ENCODE measurements around the gene STUM. TPM values are rescaled to one million over a fixed set of nuclear protein-coding genes. Genes with fewer than 3 reads are reported as not detected.

The STUM gene
- total RNA-seq, 1 donor from 2014 or later, result 0.49 TPM

GRCh38 chr1:226647719-226648118 lies 99.2 kb downstream of the STUM start:
- no peak for ATAC-seq
- no peak overlapping the region for H3K27ac ChIP-seq
- DNase-seq, result no peak
- TF ChIP-seq, protein P1, sequence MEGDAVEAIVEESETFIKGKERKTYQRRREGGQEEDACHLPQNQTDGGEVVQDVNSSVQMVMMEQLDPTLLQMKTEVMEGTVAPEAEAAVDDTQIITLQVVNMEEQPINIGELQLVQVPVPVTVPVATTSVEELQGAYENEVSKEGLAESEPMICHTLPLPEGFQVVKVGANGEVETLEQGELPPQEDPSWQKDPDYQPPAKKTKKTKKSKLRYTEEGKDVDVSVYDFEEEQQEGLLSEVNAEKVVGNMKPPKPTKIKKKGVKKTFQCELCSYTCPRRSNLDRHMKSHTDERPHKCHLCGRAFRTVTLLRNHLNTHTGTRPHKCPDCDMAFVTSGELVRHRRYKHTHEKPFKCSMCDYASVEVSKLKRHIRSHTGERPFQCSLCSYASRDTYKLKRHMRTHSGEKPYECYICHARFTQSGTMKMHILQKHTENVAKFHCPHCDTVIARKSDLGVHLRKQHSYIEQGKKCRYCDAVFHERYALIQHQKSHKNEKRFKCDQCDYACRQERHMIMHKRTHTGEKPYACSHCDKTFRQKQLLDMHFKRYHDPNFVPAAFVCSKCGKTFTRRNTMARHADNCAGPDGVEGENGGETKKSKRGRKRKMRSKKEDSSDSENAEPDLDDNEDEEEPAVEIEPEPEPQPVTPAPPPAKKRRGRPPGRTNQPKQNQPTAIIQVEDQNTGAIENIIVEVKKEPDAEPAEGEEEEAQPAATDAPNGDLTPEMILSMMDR (IDR thresholded peaks at IDR 0.05), result no peak
- no peaks in the 10 kb centered on the region for H3K9me3 ChIP-seq
- peaks cover 23% of the 10 kb centered on the region for H3K4me1 ChIP-seq
- H3K4me3 ChIP-seq, result no peak overlapping the region
- intact Hi-C loops (cut with DNase I), result no loop called here
- H3K27me3 ChIP-seq, result no peaks in the 10 kb centered on the region
- H3K36me3 ChIP-seq, result peaks cover 32% of the 10 kb centered on the region

GRCh38 chr1:226648421-226648820 lies 99.9 kb downstream of the STUM start:
- TF ChIP-seq, protein P1 (IDR thresholded peaks at IDR 0.05), result no peak
- intact Hi-C loops (cut with DNase I), result no loop called here
- H3K9me3 ChIP-seq, result no peaks in the 10 kb centered on the region
- peaks cover 30% of the 10 kb centered on the region for H3K4me1 ChIP-seq
- H3K4me3 ChIP-seq, result no peak overlapping the region
- no peak for ATAC-seq
- peaks cover 32% of the 10 kb centered on the region for H3K36me3 ChIP-seq
- DNase-seq, result no peak
- no peak overlapping the region for H3K27ac ChIP-seq
- H3K27me3 ChIP-seq, result no peaks in the 10 kb centered on the region

DNA sequence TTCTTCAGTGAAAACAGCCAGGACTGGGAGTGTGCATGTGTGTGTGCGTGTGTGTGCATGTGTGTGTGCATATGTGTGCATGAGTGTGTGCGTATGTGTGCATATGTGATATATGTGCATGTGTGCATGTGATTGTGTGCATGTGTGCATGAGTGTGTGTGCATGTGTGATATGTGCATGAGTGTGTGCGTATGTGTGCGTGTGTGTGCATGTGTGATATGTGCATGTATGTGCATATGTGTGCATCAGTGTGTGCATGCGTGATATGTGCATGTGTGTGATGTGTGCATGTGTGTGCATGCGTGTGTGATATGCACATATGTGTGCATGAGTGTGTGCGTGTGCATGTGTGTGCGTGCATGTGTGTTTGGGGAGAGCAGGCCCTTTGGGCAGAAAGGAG lies 100.7 kb downstream of the STUM start:
- Histone ChIP-seq H3K36me3 (peaks cover 32% of the 10 kb centered on the region), H3K4me3 (no peak overlapping the region), H3K4me1 (peaks cover 31% of the 10 kb centered on the region), H3K27me3 (no peaks in the 10 kb centered on the region), H3K27ac (no peak overlapping the region), H3K9me3 (no peaks in the 10 kb centered on the region)
- intact Hi-C loops (cut with DNase I), result no loop called here
- TF ChIP-seq, protein P1 (IDR thresholded peaks at IDR 0.05), result no peak
- ATAC-seq (no peak), DNase-seq (no peak)

DNA sequence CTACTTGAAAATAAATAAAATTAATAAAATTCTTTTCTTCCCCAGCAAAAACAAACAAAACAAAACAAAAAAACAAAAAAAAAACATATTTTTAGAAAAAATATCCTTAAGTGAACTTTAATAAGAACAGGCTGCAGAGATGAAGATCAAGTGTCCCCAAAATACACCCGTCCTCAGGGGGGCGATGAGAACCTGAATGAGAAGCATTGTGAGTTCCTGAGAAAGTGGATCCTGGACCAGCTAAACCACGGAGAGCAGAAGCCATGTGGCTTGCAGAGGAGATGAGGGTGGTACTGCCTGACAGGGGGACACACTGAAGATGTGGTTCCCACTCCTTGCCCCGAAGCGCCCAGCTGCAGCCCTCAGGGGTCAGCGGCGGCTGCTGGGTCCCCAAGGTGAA lies 101.2 kb downstream of the STUM start:
- no peak for DNase-seq
- Histone ChIP-seq H3K4me3 (no peak overlapping the region), H3K36me3 (peaks cover 32% of the 10 kb centered on the region), H3K27ac (no peak overlapping the region), H3K9me3 (no peaks in the 10 kb centered on the region), H3K4me1 (peaks cover 33% of the 10 kb centered on the region), H3K27me3 (no peaks in the 10 kb centered on the region)
- TF ChIP-seq, protein P1 (IDR thresholded peaks at IDR 0.05), result peak; percentile 9
- ATAC-seq, result no peak
- intact Hi-C loops (cut with DNase I), result no loop called here

GRCh38 chr1:226650236-226650841 lies 101.8 kb downstream of the STUM start:
- DNase-seq, result no peak
- no peak overlapping the region for H3K4me3 ChIP-seq
- no peaks in the 10 kb centered on the region for H3K27me3 ChIP-seq
- H3K36me3 ChIP-seq, result peaks cover 28% of the 10 kb centered on the region
- TF ChIP-seq, protein P1 (IDR thresholded peaks at IDR 0.05), result no peak
- H3K4me1 ChIP-seq, result peaks cover 39% of the 10 kb centered on the region
- H3K27ac ChIP-seq, result no peak overlapping the region
- H3K9me3 ChIP-seq, result no peaks in the 10 kb centered on the region
- peak; percentile 11 for ATAC-seq
- intact Hi-C loops (cut with DNase I), result no loop called here
